ENCODE results near the gene CGNL1. TPM values are rescaled to one million over a fixed set of nuclear protein-coding genes. Genes with fewer than 3 reads are reported as not detected.

CGNL1 gene
- total RNA-seq, 1 donor from 2014 or later, result 11.0 TPM

DNA sequence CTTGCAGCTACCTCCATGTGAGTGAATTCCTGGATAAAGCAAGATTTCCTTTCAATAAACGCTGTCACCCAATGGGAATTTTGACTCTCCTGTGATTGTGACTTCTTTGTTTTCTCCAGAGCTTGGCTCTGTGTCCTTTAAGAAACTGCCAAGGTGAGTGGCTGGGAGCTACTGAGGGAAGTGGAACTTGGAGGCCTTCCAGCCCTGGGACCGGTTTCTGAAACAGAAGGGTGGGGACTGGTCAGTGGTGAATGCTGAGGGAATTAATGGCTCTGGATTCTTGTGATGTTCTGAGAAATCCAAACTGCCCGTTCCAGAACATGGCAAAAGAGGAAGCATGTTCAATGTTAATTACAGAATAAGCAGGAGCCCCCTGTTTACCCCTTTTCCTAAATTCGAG is 174.3 kb downstream of the CGNL1 start:
- peaks cover 5% of the 10 kb centered on the region for H3K27me3 Mint-ChIP-seq (ENCODE audit: low read depth, unreplicated experiment)
- Histone ChIP-seq H3K9ac (ENCODE audit: low read length) (no peak overlapping the region), H3K79me2 (ENCODE audit: insufficient read depth, low read length) (no peaks in the 10 kb centered on the region), H3K27ac (ENCODE audit: low read depth, low read length) (no peak overlapping the region), H4K20me1 (ENCODE audit: insufficient read depth, low read length) (no peaks in the 10 kb centered on the region), H3K4me1 (ENCODE audit: insufficient read depth, low read length) (peaks cover 33% of the 10 kb centered on the region), H3K4me2 (ENCODE audit: low read length) (no peak overlapping the region), H3K27me3 (ENCODE audit: insufficient read depth, low read length) (no peaks in the 10 kb centered on the region), H3K9me3 (ENCODE audit: insufficient read depth, low read depth, low read length) (no peaks in the 10 kb centered on the region), H3K4me3 (ENCODE audit: insufficient read depth, low read depth, low read length) (no peak overlapping the region), H2AFZ (ENCODE audit: low read depth, low read length) (no peak overlapping the region), H3K36me3 (ENCODE audit: insufficient read depth, low read length) (no peaks in the 10 kb centered on the region)
- TF ChIP-seq, protein P1, sequence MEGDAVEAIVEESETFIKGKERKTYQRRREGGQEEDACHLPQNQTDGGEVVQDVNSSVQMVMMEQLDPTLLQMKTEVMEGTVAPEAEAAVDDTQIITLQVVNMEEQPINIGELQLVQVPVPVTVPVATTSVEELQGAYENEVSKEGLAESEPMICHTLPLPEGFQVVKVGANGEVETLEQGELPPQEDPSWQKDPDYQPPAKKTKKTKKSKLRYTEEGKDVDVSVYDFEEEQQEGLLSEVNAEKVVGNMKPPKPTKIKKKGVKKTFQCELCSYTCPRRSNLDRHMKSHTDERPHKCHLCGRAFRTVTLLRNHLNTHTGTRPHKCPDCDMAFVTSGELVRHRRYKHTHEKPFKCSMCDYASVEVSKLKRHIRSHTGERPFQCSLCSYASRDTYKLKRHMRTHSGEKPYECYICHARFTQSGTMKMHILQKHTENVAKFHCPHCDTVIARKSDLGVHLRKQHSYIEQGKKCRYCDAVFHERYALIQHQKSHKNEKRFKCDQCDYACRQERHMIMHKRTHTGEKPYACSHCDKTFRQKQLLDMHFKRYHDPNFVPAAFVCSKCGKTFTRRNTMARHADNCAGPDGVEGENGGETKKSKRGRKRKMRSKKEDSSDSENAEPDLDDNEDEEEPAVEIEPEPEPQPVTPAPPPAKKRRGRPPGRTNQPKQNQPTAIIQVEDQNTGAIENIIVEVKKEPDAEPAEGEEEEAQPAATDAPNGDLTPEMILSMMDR (IDR thresholded peaks at IDR 0.05; ENCODE audit: insufficient read depth, low read depth, low read length), result no peak
- peaks cover 6% of the 10 kb centered on the region for H3K36me3 Mint-ChIP-seq (ENCODE audit: low read depth, unreplicated experiment)
- DNase-seq (ENCODE audit: low read depth), result no peak
- no peaks in the 10 kb centered on the region for H3K9me3 Mint-ChIP-seq (ENCODE audit: unreplicated experiment)
- H3K4me3 Mint-ChIP-seq (ENCODE audit: unreplicated experiment), result no peak overlapping the region
- H3K4me1 Mint-ChIP-seq (ENCODE audit: low read depth, unreplicated experiment), result peaks cover 50% of the 10 kb centered on the region
- peak overlapping the region; percentile 45 for H3K27ac Mint-ChIP-seq (ENCODE audit: unreplicated experiment)
- no peak for FAIRE-seq

DNA sequence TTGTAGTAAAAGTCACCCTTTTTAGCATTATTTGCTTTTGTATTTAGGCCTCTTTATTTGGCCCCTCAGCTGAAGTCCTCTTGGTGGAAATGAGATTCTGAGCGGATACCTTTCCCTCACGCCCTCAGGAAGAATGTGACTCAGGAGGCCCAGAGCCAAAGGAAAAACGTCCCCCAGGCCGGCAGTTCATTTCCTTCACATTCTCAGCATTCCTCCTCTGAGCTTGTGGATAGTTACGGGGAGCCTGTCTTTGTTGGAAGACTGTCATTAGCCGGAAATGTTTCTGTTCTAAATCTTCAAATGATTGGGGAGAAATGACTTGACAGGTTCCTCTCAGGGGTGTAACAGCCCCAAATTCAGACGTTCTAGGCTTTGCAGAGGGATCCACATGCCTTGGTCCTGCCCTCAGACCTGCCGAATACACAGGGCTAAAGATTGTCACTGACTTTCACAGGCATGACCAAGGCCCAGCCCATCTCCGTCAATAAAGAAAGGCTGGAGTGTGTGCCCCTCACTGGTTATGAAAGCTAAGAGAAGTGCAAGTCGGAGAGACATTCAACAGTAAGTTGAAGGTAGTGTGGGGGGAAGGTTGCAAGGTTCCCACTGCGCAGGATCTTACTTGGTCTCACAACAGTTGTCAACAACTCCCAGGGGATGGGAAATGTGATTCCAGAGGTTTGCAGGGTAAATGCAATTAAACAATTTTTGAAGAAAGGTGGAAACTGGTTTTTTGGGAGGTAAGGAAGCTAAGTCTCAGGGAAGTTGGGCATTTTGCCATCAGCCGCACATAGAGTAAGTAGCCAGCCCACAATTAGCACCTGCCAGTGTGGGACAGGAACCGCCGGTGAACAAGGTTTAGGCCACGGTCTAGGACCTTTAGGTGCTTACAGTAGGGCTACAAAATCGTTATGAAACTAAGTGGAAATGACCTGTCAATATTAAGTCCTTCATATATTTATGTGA is 175.7 kb downstream of the CGNL1 start:
- peak overlapping the region; percentile 93 for H3K27ac Mint-ChIP-seq (ENCODE audit: unreplicated experiment)
- peaks cover 33% of the 10 kb centered on the region for H3K4me1 ChIP-seq (ENCODE audit: insufficient read depth, low read length)
- H3K36me3 Mint-ChIP-seq (ENCODE audit: low read depth, unreplicated experiment), result peaks cover 6% of the 10 kb centered on the region
- peaks cover 2% of the 10 kb centered on the region for H3K27me3 Mint-ChIP-seq (ENCODE audit: low read depth, unreplicated experiment)
- no peaks in the 10 kb centered on the region for H3K27me3 ChIP-seq (ENCODE audit: insufficient read depth, low read length)
- peak overlapping the region; percentile 56 for H3K4me3 Mint-ChIP-seq (ENCODE audit: unreplicated experiment)
- no peaks in the 10 kb centered on the region for H4K20me1 ChIP-seq (ENCODE audit: insufficient read depth, low read length)
- H2AFZ ChIP-seq (ENCODE audit: low read depth, low read length), result peak overlapping the region; percentile 50
- peak overlapping the region; percentile 78 for H3K4me2 ChIP-seq (ENCODE audit: low read length)
- TF ChIP-seq EZH2 (IDR thresholded peaks at IDR 0.05; ENCODE audit: insufficient read depth, low read length), result no peak
- TF ChIP-seq, protein P1 (IDR thresholded peaks at IDR 0.05; ENCODE audit: insufficient read depth, low read depth, low read length), result no peak
- H3K27ac ChIP-seq (ENCODE audit: low read depth, low read length), result peak overlapping the region; percentile 73
- H3K9ac ChIP-seq (ENCODE audit: low read length), result peak overlapping the region; percentile 50
- H3K79me2 ChIP-seq (ENCODE audit: insufficient read depth, low read length), result no peaks in the 10 kb centered on the region
- H3K9me3 ChIP-seq (ENCODE audit: insufficient read depth, low read depth, low read length), result no peaks in the 10 kb centered on the region
- no peaks in the 10 kb centered on the region for H3K9me3 Mint-ChIP-seq (ENCODE audit: unreplicated experiment)
- DNase-seq (ENCODE audit: low read depth) (peak; percentile 82), FAIRE-seq (no peak)
- H3K4me3 ChIP-seq (ENCODE audit: insufficient read depth, low read depth, low read length), result peak overlapping the region; percentile 22
- H3K36me3 ChIP-seq (ENCODE audit: insufficient read depth, low read length), result no peaks in the 10 kb centered on the region
- peaks cover 51% of the 10 kb centered on the region for H3K4me1 Mint-ChIP-seq (ENCODE audit: low read depth, unreplicated experiment)

Measured in astrocyte (in vitro differentiated cells and primary cell).